ENCODE measurements around the gene NRCAM.

- TF ChIP-seq CTCF (IDR thresholded peaks at IDR 0.05; ENCODE audit: low read depth, low read length) (no peak), EZH2phosphoT487 (IDR thresholded peaks at IDR 0.05; ENCODE audit: low read depth) (no peak)
These were observed 124.3 kb downstream of the NRCAM start for GRCh38 chr7:108331971-108332370.

All from OCI-LY3 (cell line).